Thymus (tissue), 11 donors: ENCODE data around the gene RGL4. TPM values are rescaled to one million over a fixed set of nuclear protein-coding genes. Genes with fewer than 3 reads are reported as not detected.

Source experiments
- DNase-seq, 9 donors: peaks; one replicate each; pipeline ENCODE4 v3.0.0-alpha.2; 2013; ENCODE audit warnings: low spot score in 9 of 9, low read depth in 6 of 9, missing footprints in 1 of 9
- H3K27ac ChIP-seq, 2 donors: one replicate each; pipeline ENCODE4 v1.5.1; 2013; ENCODE audit warnings: control low read depth in 1 of 2, low read depth in 1 of 2, low read length in 1 of 2, mild to moderate bottlenecking in 1 of 2, moderate library complexity in 1 of 2
- H3K27me3 ChIP-seq, 2 donors: one replicate each; pipeline ENCODE4 v1.5.1; 2013; ENCODE audit warnings: low read length in 1 of 2; ENCODE audit not compliant: control insufficient read depth in 2 of 2, insufficient read depth in 1 of 2
- H3K36me3 ChIP-seq, 2 donors: one replicate each; pipeline ENCODE4 v1.5.1; 2013; ENCODE audit warnings: low read length in 1 of 2, mild to moderate bottlenecking in 1 of 2, moderate library complexity in 1 of 2; ENCODE audit not compliant: control insufficient read depth in 2 of 2, insufficient read depth in 2 of 2
- H3K4me1 ChIP-seq, 2 donors: one replicate each; pipeline ENCODE4 v1.5.1; 2013; ENCODE audit warnings: low read length in 2 of 2; ENCODE audit not compliant: control insufficient read depth in 2 of 2, insufficient read depth in 2 of 2
- H3K4me3 ChIP-seq, 2 donors: one replicate each; pipeline ENCODE4 v1.5.1; 2013; ENCODE audit warnings: low read length in 2 of 2, control low read depth in 1 of 2, mild to moderate bottlenecking in 1 of 2
- H3K9me3 ChIP-seq, 2 donors: one replicate each; pipeline ENCODE4 v1.5.1; 2013; ENCODE audit warnings: low read length in 1 of 2, mild to moderate bottlenecking in 1 of 2; ENCODE audit not compliant: control insufficient read depth in 2 of 2, insufficient read depth in 1 of 2
- WGBS: extraction: QIAGEN DNeasy Blood & Tissue Kit; methylation state at CpG from one replicate; pipeline ENCODE4 v1.1.7; 2013; 5-methylcytosine and 5-hydroxymethylcytosine counted together
- polyA plus RNA-seq: library from polyadenylated mRNA; stranded (reverse); fragments of 200-250 nt; gene quantifications from one replicate; pipeline ENCODE4 v1.2.3, GENCODE V29; 2013
- total RNA-seq: library from RNA; stranded (reverse); fragments of 120-200 nt; gene quantifications from one replicate; pipeline ENCODE4 v1.2.4, GENCODE V29; 2013
- donor health status: healthy.

The RGL4 gene
- total and polyA plus RNA-seq, 2 donors: 7.8 to 29.8 TPM

DNA sequence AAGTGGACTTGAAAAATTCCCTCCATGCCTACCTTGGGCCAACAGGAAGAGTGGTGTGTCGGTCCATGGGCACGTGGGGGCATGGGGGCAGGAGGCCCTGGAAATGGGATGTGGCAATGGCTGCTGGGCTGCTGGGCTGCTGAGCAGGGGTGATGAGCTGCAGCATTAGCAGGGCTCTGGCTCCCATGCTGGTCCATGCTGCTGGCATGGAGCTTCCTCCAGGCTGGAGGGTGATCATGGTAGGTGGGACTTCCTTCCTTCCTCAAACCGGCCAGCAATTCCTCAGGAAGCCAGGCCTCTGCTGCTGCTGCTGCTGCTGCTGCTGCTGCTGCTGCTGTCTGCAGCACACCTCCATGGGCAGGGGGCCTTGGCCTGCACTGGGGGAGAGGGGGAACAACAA, 4.3 kb downstream of the RGL4 start:
- H3K27ac ChIP-seq: peak overlapping the region; percentile 96
- H3K36me3 ChIP-seq: peaks cover 22 to 50% of the 10 kb centered on the region in 2 donors
- 64% methylated on average over 3 of the region's 3 CpGs for WGBS
- peaks cover 0 to 4% of the 10 kb centered on the region in 2 donors for H3K9me3 ChIP-seq
- no peak for DNase-seq
- no peaks in the 10 kb centered on the region for H3K27me3 ChIP-seq
- H3K4me1 ChIP-seq: peaks cover 29 to 63% of the 10 kb centered on the region in 2 donors
- H3K4me3 ChIP-seq: no peak overlapping the region

DNA sequence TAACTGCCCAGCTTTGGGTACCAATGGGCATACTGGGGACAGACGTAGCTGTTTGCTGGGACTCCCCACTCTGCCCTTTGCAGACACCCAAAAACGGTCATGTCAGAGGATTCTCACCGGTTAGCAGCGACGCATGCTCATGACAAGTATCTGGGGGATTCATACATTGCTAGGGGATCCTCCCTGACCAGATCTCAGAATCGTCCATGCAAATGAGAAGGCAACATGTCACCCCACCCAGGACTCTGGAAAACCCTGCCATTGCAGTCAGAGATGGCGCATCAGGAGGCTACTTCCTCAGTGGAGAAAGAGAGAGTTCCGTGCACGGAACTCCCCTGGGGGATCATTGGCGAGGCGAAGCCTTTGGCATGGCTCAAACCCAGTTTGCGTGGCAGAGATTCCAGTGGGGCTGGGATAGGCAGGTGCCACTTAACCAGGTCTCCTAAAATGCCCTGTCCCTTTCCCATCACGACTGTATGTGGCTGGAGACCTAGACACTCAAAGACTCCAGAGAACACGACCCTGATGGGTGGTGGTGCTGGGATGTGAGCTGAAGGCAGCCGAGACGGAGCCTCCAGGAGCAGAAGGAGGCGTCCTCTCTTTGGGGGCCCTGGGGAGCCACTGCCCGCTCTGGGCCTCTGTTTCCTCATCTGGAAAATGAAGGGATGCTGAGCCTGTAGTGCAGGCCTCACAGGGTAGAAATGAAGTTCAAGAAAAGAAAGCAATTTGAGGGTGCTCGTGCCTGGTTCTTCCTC, 4.9 kb downstream of the RGL4 start:
- Histone ChIP-seq H3K4me3 (peak overlapping the region in 1 of 2 donors; percentile 51), H3K27ac (peak overlapping the region; percentile 96), H3K4me1 (peaks cover 29 to 63% of the 10 kb centered on the region in 2 donors), H3K27me3 (no peaks in the 10 kb centered on the region), H3K36me3 (peaks cover 26 to 51% of the 10 kb centered on the region in 2 donors), H3K9me3 (peaks cover 0 to 4% of the 10 kb centered on the region in 2 donors)
- no peak for DNase-seq
- 76% methylated on average over 19 of the region's 19 CpGs for whole genome bisulfite sequencing

DNA sequence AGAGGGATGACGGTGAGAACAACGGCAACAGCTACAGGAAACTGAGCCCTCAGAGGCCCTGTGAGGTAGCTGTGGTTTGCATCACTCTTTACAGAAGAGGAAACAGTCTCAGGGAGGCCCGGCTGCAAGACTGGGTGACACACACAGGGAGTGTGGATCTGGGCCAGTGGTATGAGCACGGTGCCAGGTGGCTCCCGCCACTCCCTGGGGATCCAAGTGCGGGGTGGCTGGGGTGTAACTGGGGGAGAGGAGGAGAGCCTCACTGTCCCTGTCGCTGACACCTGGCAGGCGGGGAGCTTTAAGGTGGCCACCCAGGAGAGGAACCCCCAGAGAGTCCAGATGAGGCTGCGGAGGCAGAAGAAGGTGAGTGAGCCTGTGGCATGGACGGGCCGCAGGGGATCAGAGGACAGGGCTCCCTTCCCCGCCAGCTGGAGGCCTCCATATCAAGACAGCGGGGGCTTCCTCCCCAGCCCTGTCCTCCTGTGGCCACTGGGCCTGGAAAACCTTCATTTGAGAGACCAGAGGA, 5.6 kb downstream of the RGL4 start:
- peaks cover 31 to 57% of the 10 kb centered on the region in 2 donors for H3K36me3 ChIP-seq
- peak overlapping the region in 1 of 2 donors; percentile 51 for H3K4me3 ChIP-seq
- DNase-seq: peak; percentile 62 to 95 (median 78)

DNA sequence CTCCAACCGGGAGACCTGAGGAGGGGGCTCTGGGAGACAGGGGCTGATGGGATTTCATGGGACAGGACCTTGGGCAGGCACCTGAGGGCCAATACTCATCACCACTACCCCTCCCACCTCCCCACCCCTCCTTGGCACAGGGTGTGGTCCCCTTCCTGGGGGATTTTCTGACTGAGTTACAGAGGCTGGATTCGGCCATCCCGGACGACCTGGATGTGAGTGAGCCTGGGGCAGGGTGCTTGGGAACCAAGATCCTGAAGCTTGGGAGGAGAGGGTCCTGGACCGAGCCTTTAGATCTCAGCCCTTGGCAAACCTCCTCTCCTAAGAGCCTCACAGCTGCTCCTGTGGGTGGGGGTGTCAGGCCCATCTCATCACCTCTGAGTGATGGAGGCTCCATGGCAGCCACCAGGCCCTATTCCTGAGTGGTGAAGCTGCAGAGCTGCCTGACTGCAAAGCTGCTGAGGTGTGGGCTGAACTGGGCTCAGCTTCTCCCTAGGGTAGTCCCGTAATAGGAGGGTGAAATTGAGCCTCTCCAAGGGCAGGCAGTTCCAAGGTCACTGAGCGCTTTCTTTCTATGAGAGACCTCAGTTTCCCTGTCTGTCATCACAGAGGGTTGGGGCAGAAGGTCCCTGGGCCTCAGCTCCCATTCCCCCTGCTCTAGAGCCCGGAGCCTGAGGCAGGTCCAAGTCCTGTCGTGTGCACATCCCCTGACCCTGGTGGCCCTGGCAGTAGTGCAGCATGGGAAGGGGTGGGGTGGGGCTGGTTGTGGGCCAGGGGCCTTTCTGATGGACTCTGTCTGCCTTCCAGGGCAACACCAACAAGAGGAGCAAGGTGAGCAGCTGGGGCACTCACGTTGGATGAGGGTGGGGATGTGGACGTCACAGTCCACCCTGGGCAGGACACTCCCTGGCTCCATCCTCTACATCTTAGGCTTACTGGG, 6.5 kb downstream of the RGL4 start:
- DNase-seq: peak in 1 of 9 donors; percentile 40
- peaks cover 0 to 4% of the 10 kb centered on the region in 2 donors for H3K9me3 ChIP-seq
- H3K4me1 ChIP-seq: peaks cover 25 to 52% of the 10 kb centered on the region in 2 donors
- WGBS: 96% methylated on average over 11 of the region's 11 CpGs
- H3K27ac ChIP-seq: peak overlapping the region; percentile 96
- H3K36me3 ChIP-seq: peaks cover 37 to 66% of the 10 kb centered on the region in 2 donors
- H3K4me3 ChIP-seq: peak overlapping the region in 1 of 2 donors; percentile 51
- H3K27me3 ChIP-seq: no peaks in the 10 kb centered on the region

More for the DNA sequence above, 5.6 kb downstream of the RGL4 start:
- Histone ChIP-seq H3K27ac (peak overlapping the region; percentile 96), H3K9me3 (peaks cover 0 to 4% of the 10 kb centered on the region in 2 donors), H3K27me3 (no peaks in the 10 kb centered on the region), H3K4me1 (peaks cover 29 to 59% of the 10 kb centered on the region in 2 donors)
- 9% methylated on average over 13 of the region's 13 CpGs for WGBS

DNA sequence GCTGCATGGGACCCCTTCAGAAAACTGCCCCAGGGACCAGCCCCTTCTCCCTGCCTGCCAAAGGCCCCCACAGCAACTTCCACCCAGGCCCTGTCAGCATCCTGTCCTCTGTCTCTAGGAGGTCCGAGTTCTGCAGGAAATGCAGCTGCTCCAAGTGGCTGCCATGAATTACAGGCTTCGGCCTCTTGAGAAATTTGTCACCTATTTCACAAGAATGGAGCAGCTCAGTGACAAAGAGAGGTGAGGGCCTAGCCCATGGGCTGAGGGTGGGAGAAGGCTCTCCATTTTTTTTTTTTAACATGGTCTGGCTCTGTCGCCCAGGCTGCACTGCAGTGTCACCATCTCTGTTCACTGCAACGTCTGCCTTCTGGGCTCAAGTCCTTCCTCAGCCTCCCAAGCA, 7.3 kb downstream of the RGL4 start:
- WGBS: 88% methylated on average over 4 of the region's 4 CpGs
- H3K27me3 ChIP-seq: no peaks in the 10 kb centered on the region
- peaks cover 0 to 4% of the 10 kb centered on the region in 2 donors for H3K9me3 ChIP-seq
- H3K4me1 ChIP-seq: peaks cover 23 to 45% of the 10 kb centered on the region in 2 donors
- no peak overlapping the region for H3K4me3 ChIP-seq
- no peak for DNase-seq
- H3K27ac ChIP-seq: no peak overlapping the region
- peaks cover 42 to 66% of the 10 kb centered on the region in 2 donors for H3K36me3 ChIP-seq

GRCh38 chr22:23698673-23699235, 7.9 kb downstream of the RGL4 start:
- H3K4me3 ChIP-seq: no peak overlapping the region

DNA sequence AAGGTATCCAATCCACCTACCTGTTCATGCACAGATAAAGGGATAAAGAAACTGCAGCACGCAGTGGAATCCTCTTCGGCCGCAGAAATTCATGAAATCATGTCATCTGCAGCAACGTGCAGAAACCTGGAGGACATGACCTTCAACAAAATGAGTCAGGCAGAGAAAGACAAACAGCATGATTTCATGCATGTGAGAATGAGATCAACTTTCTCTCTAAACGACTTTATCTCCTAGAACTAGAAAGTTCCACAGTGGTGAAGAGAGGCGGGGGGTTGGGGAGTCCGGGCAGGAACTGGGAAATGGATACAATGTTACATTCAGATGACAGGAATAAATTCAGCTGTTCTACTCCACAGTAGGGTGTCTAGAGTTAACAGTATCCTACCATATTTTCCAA, 9.9 kb downstream of the RGL4 start:
- 94% methylated on average over 7 of the region's 7 CpGs for WGBS
- no peak overlapping the region for H3K4me3 ChIP-seq
- no peak overlapping the region for H3K27ac ChIP-seq
- no peak for DNase-seq
- H3K4me1 ChIP-seq: peaks cover 19 to 29% of the 10 kb centered on the region in 2 donors
- H3K36me3 ChIP-seq: peaks cover 41 to 66% of the 10 kb centered on the region in 2 donors
- H3K9me3 ChIP-seq: peaks cover 0 to 4% of the 10 kb centered on the region in 2 donors
- H3K27me3 ChIP-seq: no peaks in the 10 kb centered on the region

More at GRCh38 chr22:23698673-23699235, 7.9 kb downstream of the RGL4 start:
- peaks cover 23 to 45% of the 10 kb centered on the region in 2 donors for H3K4me1 ChIP-seq
- H3K27me3 ChIP-seq: no peaks in the 10 kb centered on the region
- H3K27ac ChIP-seq: no peak overlapping the region
- DNase-seq: no peak
- peaks cover 0 to 4% of the 10 kb centered on the region in 2 donors for H3K9me3 ChIP-seq
- WGBS: 98% methylated on average over 10 of the region's 10 CpGs
- H3K36me3 ChIP-seq: peaks cover 42 to 66% of the 10 kb centered on the region in 2 donors

DNA sequence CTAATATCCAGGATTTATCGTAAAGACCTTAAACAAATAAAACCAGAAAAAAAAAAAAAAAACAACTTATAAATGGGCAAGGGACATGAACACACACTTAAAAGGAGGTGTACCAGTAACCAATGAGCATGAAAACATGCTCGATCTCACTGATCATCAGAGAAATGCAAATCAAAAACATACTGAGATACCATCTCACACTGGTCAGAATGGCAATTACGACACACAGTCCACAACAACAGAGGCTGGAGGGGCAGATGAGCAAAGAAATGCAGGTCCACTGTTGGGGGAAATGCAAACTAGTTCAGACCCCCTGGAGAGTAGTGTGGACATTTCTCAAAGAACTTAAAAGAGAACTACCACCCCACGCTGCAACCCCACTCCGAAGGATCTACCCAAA, 13.2 kb downstream of the RGL4 start:
- Histone ChIP-seq H3K9me3 (no peaks in the 10 kb centered on the region), H3K4me3 (no peak overlapping the region), H3K36me3 (peaks cover 58 to 89% of the 10 kb centered on the region in 2 donors), H3K4me1 (peaks cover 3 to 6% of the 10 kb centered on the region in 2 donors), H3K27me3 (no peaks in the 10 kb centered on the region), H3K27ac (no peak overlapping the region)
- WGBS: 97% methylated on average over 5 of the region's 5 CpGs
- no peak for DNase-seq
